Hematopoietic multipotent progenitor cell treated with erythropoietin and hydrocortisone succinate and interleukin-3 and kit ligand, for 15 days (in vitro differentiated cells): Measurements from ENCODE around the gene BCOR.

Experiments used
- DNase-seq: peaks from one replicate; pipeline ENCODE4 v3.0.0-alpha.2; 2015; ENCODE audit warnings: low spot score

Gene BCOR

GRCh38 chrX:40019541-40019940 lies 78.2 kb downstream of the BCOR start:
- DNase-seq: no peak

GRCh38 chrX:40018041-40018440 lies 79.7 kb downstream of the BCOR start:
- no peak for DNase-seq

- DNase-seq: no peak
Observed at GRCh38 chrX:40016749-40017148, 81.0 kb downstream of the BCOR start.

GRCh38 chrX:40015693-40016092 lies 82.1 kb downstream of the BCOR start:
- DNase-seq: no peak

GRCh38 chrX:40013266-40014195 lies 84.2 kb downstream of the BCOR start:
- no peak for DNase-seq

- no peak for DNase-seq
Observed at GRCh38 chrX:40012868-40013265, 84.9 kb downstream of the BCOR start.

- no peak for DNase-seq
Observed at GRCh38 chrX:40012039-40012867, 85.5 kb downstream of the BCOR start.

- DNase-seq: no peak
Observed at GRCh38 chrX:40011322-40012038, 86.3 kb downstream of the BCOR start.

GRCh38 chrX:40010550-40011321 lies 87.0 kb downstream of the BCOR start:
- no peak for DNase-seq

GRCh38 chrX:40009890-40010289 lies 87.9 kb downstream of the BCOR start:
- DNase-seq: no peak

- DNase-seq: no peak
Observed at GRCh38 chrX:40009462-40009851, 88.3 kb downstream of the BCOR start.

- no peak for DNase-seq
Observed at GRCh38 chrX:40008791-40009461, 88.8 kb downstream of the BCOR start.

- no peak for DNase-seq
Observed at GRCh38 chrX:40007756-40008705, 89.7 kb downstream of the BCOR start.

GRCh38 chrX:40007131-40007755 lies 90.5 kb downstream of the BCOR start:
- no peak for DNase-seq

- DNase-seq: no peak
Observed at GRCh38 chrX:40006106-40007017, 91.4 kb downstream of the BCOR start.

- DNase-seq: no peak
Observed at GRCh38 chrX:40005292-40006011, 92.3 kb downstream of the BCOR start.

- no peak for DNase-seq
Observed at GRCh38 chrX:40004921-40005291, 92.9 kb downstream of the BCOR start.

- no peak for DNase-seq
Observed at GRCh38 chrX:40004246-40004535, 93.6 kb downstream of the BCOR start.
